ENCODE results near the gene MTUS2. TPM values are rescaled to one million over a fixed set of nuclear protein-coding genes. Genes with fewer than 3 reads are reported as not detected.
"Not testable (repeated sequence)": the region's sequence is repeated elsewhere in the genome, so short reads cannot be mapped to it uniquely, and the experiment has no call there.

The MTUS2 gene
- polyA plus RNA-seq, 6 donors from 2014 or later = 0.06 TPM; not detected in 5

DNA sequence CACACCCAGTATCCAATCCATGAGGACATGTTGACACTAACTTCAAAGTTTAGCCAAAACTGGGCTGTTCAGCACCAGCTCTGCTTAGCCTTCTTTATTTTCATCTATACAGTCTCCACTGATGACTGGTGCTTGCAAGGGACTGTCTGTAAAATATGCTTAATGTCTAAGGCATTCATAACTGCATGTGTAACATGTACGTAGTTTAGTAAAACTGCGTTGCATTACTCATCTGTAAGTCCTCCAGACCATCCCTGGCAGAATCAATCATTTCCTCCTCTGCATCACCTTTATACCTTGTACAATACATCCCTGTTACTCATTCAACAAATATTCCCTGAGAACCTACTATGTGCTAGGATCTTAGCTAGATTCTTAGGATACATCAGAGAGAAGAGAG, 362.1 kb downstream of the MTUS2 start:
- peaks cover 9 to 48% (median 28%) of the 10 kb centered on the region in 7 donors for H3K9me3 Mint-ChIP-seq
- H3K4me1 Mint-ChIP-seq = no peaks in the 10 kb centered on the region
- peaks cover 0 to 17% of the 10 kb centered on the region in 2 donors for H3K36me3 Mint-ChIP-seq
- DNase-seq (no peak), ATAC-seq (ENCODE audit: low read depth in 2 of 2) (no peak)
- peaks cover 0 to 13% (median 5%) of the 10 kb centered on the region in 3 donors for H3K27me3 Mint-ChIP-seq
- no peak overlapping the region for H3K27ac Mint-ChIP-seq
- no peak overlapping the region for H3K4me3 Mint-ChIP-seq

DNA sequence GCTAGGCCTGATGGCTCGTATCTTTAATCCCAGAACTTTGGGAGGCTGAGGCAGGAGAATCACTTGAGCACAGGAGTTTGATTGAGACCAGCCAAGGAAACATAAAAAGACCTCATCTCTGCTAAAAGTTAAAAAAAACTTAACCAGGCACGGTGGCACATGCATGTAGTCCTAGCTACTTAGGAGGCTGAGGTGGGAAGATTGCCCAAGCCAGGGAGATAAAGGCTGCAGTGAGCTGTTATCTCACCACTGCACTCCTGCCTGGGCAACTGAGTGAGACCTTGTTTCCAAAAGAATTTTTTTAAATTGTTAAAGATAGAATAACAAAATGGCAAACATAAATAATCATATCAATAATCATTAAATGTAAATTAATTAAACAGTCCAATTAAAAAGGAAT, 365.8 kb downstream of the MTUS2 start:
- DNase-seq (no peak), ATAC-seq (ENCODE audit: low read depth in 2 of 2) (no peak)
- Mint-ChIP-seq H3K27me3 (peaks cover 0 to 11% (median 4%) of the 10 kb centered on the region in 3 donors), H3K36me3 (peaks cover 0 to 17% of the 10 kb centered on the region in 2 donors), H3K9me3 (peaks cover 11 to 52% (median 28%) of the 10 kb centered on the region in 7 donors), H3K27ac (no peak overlapping the region), H3K4me3 (no peak overlapping the region), H3K4me1 (no peaks in the 10 kb centered on the region)

DNA sequence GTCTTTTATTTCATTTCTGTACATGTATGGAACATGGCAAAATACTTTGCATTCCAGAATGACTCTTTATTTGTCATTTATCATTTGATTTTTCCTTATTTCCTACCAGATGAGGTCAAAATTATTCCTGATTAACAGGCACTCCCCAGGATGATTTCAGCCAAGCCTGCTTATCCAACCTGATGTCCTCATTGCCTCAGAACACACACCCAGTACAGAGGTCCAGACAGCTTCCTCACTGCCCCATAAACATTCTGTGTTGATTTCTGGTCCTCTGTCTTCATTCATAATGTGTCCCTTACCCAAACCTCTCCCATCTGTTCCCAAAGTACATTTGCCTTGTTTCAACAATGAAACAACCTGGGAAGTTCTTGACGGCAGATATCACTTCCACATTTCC, 367.4 kb downstream of the MTUS2 start:
- Mint-ChIP-seq H3K9me3 (peaks cover 11 to 47% (median 28%) of the 10 kb centered on the region in 7 donors), H3K27me3 (peaks cover 0 to 6% (median 6%) of the 10 kb centered on the region in 3 donors), H3K36me3 (peaks cover 0 to 17% of the 10 kb centered on the region in 2 donors), H3K27ac (no peak overlapping the region), H3K4me3 (no peak overlapping the region), H3K4me1 (no peaks in the 10 kb centered on the region)
- DNase-seq = no peak
- ATAC-seq (ENCODE audit: low read depth in 2 of 2) = no peak

DNA sequence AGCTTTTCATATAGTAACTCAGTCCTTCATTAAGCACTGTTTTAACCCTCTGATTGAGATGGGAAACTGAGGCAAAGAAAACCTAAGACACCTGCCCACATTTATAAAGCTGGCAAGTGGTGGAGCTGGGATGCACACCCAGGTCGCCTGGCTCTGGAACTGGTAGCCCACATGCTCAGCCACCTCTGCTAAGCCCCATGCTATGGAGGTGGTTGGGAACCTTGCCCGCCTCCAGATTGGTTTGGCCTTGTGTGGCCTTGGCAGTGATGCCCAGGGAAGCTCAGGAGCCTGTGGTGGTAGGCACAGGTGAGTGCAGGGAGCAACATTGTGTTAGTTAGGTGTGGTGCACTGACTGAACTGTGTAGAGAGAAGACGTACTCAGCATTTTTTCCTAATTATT, 370.2 kb downstream of the MTUS2 start:
- no peaks in the 10 kb centered on the region for H3K4me1 Mint-ChIP-seq
- ATAC-seq (ENCODE audit: low read depth in 2 of 2) = no peak
- DNase-seq = no peak
- H3K4me3 Mint-ChIP-seq = no peak overlapping the region
- H3K27ac Mint-ChIP-seq = no peak overlapping the region
- H3K36me3 Mint-ChIP-seq = peaks cover 0 to 1% of the 10 kb centered on the region in 2 donors
- peaks cover 7 to 32% (median 20%) of the 10 kb centered on the region in 7 donors for H3K9me3 Mint-ChIP-seq
- H3K27me3 Mint-ChIP-seq = peaks cover 0 to 6% (median 0%) of the 10 kb centered on the region in 3 donors

DNA sequence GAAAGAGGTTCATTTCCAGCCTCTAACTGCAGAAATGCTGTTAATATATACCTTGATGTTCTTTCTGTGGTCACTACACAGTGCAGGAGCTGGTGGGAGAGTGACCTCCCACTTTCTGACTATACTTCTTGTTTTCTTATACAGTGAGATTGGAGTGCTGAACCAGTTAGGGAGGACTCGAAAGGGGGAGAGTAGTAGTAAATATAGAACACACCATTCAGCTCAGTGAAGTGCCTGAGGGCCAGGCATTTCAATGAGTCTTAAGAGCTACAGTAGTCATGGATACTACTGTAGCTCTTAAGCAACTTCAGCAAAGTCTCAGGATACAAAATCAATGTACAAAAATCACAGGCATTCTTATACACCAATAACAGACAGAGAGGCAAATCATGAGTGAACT, 372.9 kb downstream of the MTUS2 start:
- peaks cover 8 to 27% (median 22%) of the 10 kb centered on the region in 7 donors for H3K9me3 Mint-ChIP-seq
- H3K36me3 Mint-ChIP-seq = no peaks in the 10 kb centered on the region
- no peak overlapping the region for H3K4me3 Mint-ChIP-seq
- H3K4me1 Mint-ChIP-seq = peaks cover 5 to 6% (median 5%) of the 10 kb centered on the region in 3 donors
- ATAC-seq (ENCODE audit: low read depth in 2 of 2) (no peak), DNase-seq (no peak)
- H3K27me3 Mint-ChIP-seq = peaks cover 0 to 6% (median 0%) of the 10 kb centered on the region in 3 donors
- no peak overlapping the region for H3K27ac Mint-ChIP-seq

DNA sequence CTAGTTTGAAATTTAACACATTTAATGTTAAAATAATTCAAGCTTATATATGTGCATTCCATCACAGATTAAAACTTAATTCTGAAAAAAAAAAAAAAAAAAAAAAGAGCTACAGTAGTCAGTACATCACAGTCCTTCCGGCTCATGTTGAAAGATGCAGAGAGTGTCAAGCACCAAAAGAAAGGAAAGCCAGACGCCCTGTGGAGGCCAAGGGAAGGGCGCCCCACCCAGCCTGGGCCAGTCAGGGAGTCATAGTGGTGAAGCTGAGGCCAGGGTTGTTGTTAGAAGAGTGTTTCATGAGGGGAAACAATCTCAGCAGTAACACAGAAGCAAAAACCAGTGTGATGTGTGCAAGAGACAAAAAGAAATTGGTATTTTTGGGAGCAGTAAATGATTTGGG, 375.3 kb downstream of the MTUS2 start:
- no peak overlapping the region for H3K27ac Mint-ChIP-seq
- ATAC-seq (ENCODE audit: low read depth in 2 of 2) (no peak), DNase-seq (no peak)
- H3K36me3 Mint-ChIP-seq = no peaks in the 10 kb centered on the region
- H3K4me1 Mint-ChIP-seq = peaks cover 5 to 6% (median 5%) of the 10 kb centered on the region in 3 donors
- peaks cover 0 to 6% (median 0%) of the 10 kb centered on the region in 3 donors for H3K27me3 Mint-ChIP-seq
- no peak overlapping the region for H3K4me3 Mint-ChIP-seq
- H3K9me3 Mint-ChIP-seq = peaks cover 10 to 37% (median 27%) of the 10 kb centered on the region in 7 donors

DNA sequence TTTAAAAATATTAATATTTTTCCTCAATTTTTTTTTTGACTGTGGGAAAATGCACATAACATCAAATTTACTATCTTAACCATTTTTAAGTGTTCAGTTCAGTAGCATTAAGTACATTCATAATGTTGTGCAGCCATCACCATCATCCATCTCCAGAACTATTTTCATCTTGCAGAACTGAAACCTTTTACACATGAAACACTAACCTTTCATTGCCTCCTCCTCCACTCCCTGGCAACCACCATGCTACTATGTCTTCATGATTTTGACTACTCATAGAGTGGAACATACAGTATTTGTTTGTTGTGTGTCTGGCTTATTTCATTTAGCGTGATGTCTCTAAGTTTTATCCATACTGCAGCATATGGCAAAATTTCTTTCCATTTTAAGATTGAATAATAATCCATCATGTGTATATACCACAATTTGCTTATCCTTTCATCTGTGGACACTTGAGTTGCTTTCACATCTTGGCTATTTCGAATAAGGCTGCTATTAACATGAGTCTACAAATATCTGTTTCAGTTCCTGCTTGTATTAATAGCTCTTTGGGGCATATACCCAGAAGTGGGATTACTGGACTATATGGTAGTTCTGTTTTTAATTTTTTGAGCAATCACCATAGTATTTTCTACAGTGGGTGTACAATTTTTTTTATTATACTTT, 376.4 kb downstream of the MTUS2 start:
- Mint-ChIP-seq H3K4me1 (peaks cover 5 to 6% (median 5%) of the 10 kb centered on the region in 3 donors), H3K27me3 (no peaks in the 10 kb centered on the region), H3K36me3 (no peaks in the 10 kb centered on the region), H3K9me3 (peaks cover 9 to 45% (median 30%) of the 10 kb centered on the region in 7 donors), H3K4me3 (no peak overlapping the region), H3K27ac (no peak overlapping the region)
- ATAC-seq (ENCODE audit: low read depth in 2 of 2) = no peak
- DNase-seq = no peak

DNA sequence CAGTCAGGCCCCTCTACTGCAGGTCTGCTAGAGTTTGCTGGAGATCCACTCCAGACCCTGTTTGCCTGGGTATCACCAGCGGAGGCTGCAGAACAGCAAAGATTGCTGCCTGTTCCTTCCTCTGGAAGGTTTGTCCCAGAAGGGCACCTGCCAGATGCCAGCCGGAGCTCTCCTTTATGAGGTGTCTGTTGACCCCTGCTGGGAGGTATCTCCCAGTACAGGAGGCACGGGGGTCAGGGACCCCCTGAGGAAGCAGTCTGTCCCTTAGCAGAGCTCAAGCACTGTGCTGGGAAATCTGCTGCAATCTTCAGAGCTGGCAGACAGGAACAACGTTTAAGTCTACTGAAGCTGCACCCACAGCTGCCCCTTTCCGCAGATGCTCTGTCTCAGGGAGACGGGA, 382.6 kb downstream of the MTUS2 start:
- H3K4me1 Mint-ChIP-seq; H3K36me3 Mint-ChIP-seq; H3K27ac Mint-ChIP-seq; H3K27me3 Mint-ChIP-seq; ATAC-seq (ENCODE audit: low read depth in 2 of 2); H3K4me3 Mint-ChIP-seq; DNase-seq: not testable (repeated sequence)
- H3K9me3 Mint-ChIP-seq = peaks cover 13 to 46% (median 26%) of the 10 kb centered on the region in 7 donors

DNA sequence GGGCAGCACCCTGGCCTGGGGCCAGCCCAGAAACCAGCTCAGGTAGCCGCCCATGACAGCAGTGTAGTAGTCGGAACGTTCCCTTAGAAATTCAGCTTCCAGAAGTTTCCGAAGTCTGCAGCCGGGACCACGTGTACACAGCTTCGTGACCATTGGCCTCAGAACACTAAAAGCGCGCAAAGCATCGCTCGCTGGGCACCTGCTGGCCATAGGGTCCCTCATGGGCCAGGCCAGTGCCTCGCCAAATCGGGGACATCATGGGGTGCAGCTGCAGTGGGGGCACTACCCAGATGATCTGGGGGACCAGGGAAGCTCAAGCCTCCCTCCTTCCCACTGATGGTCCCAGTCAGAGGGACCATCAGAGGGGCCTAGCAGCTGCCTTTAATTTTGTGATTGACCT, 384.5 kb downstream of the MTUS2 start:
- Mint-ChIP-seq H3K9me3 (peaks cover 15 to 48% (median 28%) of the 10 kb centered on the region in 7 donors), H3K4me1 (no peaks in the 10 kb centered on the region), H3K27ac (no peak overlapping the region), H3K4me3 (no peak overlapping the region), H3K27me3 (peaks cover 0 to 5% (median 0%) of the 10 kb centered on the region in 3 donors), H3K36me3 (peaks cover 0 to 5% of the 10 kb centered on the region in 2 donors)
- no peak for DNase-seq
- no peak for ATAC-seq (ENCODE audit: low read depth in 2 of 2)

DNA sequence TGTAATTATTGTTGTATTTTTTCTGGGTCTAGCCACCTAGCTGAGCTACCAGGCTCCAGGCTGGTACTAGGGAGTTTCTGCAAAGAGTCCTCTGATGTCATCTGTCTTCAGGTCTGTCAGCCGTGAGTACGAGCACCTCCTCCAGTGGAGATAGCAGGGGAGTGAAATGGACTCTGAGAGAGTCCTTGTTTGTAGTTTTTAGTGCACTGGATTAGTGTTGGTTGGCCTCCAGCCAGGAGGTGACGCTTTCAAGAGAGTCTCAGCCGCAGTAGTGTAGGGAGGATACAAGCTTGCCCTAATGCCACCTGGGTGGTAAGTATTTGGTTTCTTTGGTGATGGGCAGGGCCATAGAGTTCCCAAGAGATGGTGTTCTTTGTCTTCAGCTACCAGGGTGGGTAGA, 390.5 kb downstream of the MTUS2 start:
- DNase-seq = no peak
- Mint-ChIP-seq H3K4me3 (no peak overlapping the region), H3K4me1 (no peaks in the 10 kb centered on the region), H3K27me3 (peaks cover 13 to 17% (median 16%) of the 10 kb centered on the region in 3 donors), H3K9me3 (peaks cover 14 to 51% (median 26%) of the 10 kb centered on the region in 7 donors), H3K36me3 (peaks cover 0 to 5% of the 10 kb centered on the region in 2 donors), H3K27ac (no peak overlapping the region)
- no peak for ATAC-seq (ENCODE audit: low read depth in 2 of 2)

DNA sequence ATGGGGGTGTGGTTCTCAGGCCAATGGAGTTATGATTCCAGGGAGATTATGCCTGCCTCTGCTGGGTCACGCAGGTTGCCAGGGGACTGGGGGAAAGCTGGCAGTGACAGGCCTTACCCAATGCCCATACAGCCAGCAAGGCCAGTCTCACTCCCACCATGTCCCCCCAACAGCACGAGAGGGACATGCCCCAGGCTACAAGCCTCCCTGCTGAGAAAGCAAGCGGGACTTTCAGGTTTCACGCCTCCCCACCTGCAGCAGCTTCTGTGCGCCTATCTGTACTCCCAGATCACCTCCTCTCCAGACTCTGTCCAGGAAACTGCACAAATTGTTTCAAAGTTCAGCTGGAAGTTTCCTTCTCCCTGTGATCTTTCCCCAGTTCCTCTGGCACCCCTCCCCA, 391.0 kb downstream of the MTUS2 start:
- H3K36me3 Mint-ChIP-seq; H3K27ac Mint-ChIP-seq; H3K4me1 Mint-ChIP-seq; ATAC-seq (ENCODE audit: low read depth in 2 of 2); DNase-seq; H3K4me3 Mint-ChIP-seq: not testable (repeated sequence)
- Mint-ChIP-seq H3K27me3 (peaks cover 13 to 17% (median 16%) of the 10 kb centered on the region in 3 donors), H3K9me3 (peaks cover 14 to 46% (median 24%) of the 10 kb centered on the region in 7 donors)

DNA sequence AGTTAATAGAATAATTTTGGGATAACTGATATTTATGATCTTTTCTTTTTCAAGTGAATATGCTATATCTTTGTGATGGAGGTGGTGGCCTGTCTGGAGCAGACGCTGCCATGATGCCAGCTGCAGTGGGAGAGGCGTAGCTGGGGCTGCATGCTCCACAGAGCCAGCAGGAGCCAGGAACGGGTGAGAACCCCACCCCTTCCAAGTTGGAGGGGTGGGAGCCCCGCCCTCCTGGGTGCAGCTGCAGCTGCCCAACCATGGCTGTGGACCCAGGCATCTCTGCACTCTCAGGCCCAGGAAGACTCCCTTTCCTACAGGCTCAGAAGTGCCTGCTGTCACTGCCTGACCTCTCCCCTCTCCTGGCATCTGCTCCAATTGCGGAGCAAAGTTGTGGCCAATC, 402.3 kb downstream of the MTUS2 start:
- DNase-seq = no peak
- ATAC-seq (ENCODE audit: low read depth in 2 of 2) = no peak
- no peak overlapping the region for H3K27ac Mint-ChIP-seq
- no peaks in the 10 kb centered on the region for H3K4me1 Mint-ChIP-seq
- H3K9me3 Mint-ChIP-seq = peaks cover 2 to 20% (median 10%) of the 10 kb centered on the region in 7 donors
- peaks cover 0 to 4% of the 10 kb centered on the region in 2 donors for H3K36me3 Mint-ChIP-seq
- H3K27me3 Mint-ChIP-seq = peaks cover 0 to 9% (median 7%) of the 10 kb centered on the region in 3 donors
- no peak overlapping the region for H3K4me3 Mint-ChIP-seq

DNA sequence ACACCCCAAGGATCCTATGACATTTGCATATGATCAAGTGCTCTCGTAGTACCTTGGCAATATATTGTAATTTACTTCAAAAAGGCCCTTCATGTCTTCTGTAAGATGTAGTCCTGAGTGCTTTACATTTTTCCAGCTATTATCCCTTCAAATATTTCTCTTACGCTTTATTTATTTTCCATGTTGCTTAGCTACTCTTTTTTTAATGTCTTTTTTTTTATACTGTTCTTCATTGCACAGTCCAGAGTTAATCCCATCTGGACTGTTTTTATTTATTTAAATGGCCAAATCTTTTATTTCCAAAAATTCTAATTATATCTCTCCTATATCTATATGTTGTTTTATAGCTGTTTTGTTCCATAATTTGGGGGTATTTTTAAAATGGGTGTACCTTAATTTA, 404.1 kb downstream of the MTUS2 start:
- peaks cover 8 to 14% (median 14%) of the 10 kb centered on the region in 3 donors for H3K27me3 Mint-ChIP-seq
- ATAC-seq (ENCODE audit: low read depth in 2 of 2) (no peak), DNase-seq (no peak)
- H3K4me3 Mint-ChIP-seq = no peak overlapping the region
- peaks cover 0 to 12% (median 7%) of the 10 kb centered on the region in 7 donors for H3K9me3 Mint-ChIP-seq
- no peaks in the 10 kb centered on the region for H3K4me1 Mint-ChIP-seq
- no peak overlapping the region for H3K27ac Mint-ChIP-seq
- H3K36me3 Mint-ChIP-seq = no peaks in the 10 kb centered on the region

DNA sequence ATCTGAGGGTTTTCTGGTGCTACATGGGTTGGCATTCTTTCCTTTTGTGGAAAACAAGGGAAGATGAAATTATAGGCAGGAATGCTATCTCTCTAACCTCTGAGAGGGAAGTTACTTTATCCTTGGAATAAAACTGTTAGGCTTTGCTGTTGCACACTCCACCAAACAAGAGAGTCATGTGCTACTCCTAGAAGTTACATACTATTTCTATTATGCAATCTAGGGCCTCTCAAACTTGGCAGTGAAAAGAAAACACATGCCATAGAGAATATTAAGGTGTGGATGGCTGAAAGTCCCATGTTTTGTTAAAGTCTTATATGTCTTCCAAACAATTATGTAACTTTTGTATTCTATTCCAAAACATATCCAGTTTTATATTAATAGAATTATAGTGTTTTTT, 407.4 kb downstream of the MTUS2 start:
- Mint-ChIP-seq H3K27me3 (peaks cover 8 to 19% (median 14%) of the 10 kb centered on the region in 3 donors), H3K27ac (no peak overlapping the region), H3K36me3 (no peaks in the 10 kb centered on the region), H3K4me1 (no peaks in the 10 kb centered on the region), H3K4me3 (no peak overlapping the region), H3K9me3 (peaks cover 0 to 6% (median 2%) of the 10 kb centered on the region in 7 donors)
- no peak for DNase-seq
- no peak for ATAC-seq (ENCODE audit: low read depth in 2 of 2)

Measured in naive B cell (primary cell).